Thoracic aorta (tissue), 2 donors: Measurements from ENCODE around the gene CNTN2. TPM values are rescaled to one million over a fixed set of nuclear protein-coding genes. Genes with fewer than 3 reads are reported as not detected.

Experiments
- ATAC-seq: fragments of 150-250 bp; one replicate; pipeline ENCODE4 v1.8.0; 2017; ENCODE audit warnings: low read depth; ENCODE audit not compliant: insufficient number of reproducible peaks, low FRiP score
- DNase-seq: peaks from one replicate; pipeline ENCODE4 v3.0.0-alpha.2; 2020; ENCODE audit warnings: low spot score
- H3K27ac ChIP-seq, 2 donors: fragments of 200-600 bp; sonication (generic); 1 replicate in 1 of 2; 2 replicates in 1 of 2; pipeline ENCODE4 v1.5.1; 2016; ENCODE audit warnings: mild to moderate bottlenecking in 2 of 2, moderate library complexity in 2 of 2
- H3K27me3 ChIP-seq: fragments of 200-600 bp; sonication (generic); replicated peaks from 2 replicates; pipeline ENCODE4 v1.6.0; 2016; ENCODE audit warnings: mild to moderate bottlenecking; ENCODE audit not compliant: insufficient read depth
- H3K36me3 ChIP-seq: fragments of 200-600 bp; sonication (generic); one replicate; pipeline ENCODE4 v1.5.1; 2016
- H3K4me1 ChIP-seq, 2 donors: fragments of 200-600 bp; sonication (generic); 1 replicate in 1 of 2; 2 replicates in 1 of 2; pipeline versions ENCODE4 v1.5.1 to v1.6.0; 2016; ENCODE audit warnings: low read depth in 2 of 2, mild to moderate bottlenecking in 1 of 2; ENCODE audit not compliant: control insufficient read depth in 1 of 2
- H3K4me3 ChIP-seq: fragments of 200-600 bp; sonication (generic); 2 replicates; pipeline ENCODE4 v1.5.1; 2016; ENCODE audit warnings: mild to moderate bottlenecking
- H3K9me3 ChIP-seq: fragments of 200-600 bp; sonication (generic); 2 replicates; pipeline ENCODE4 v1.5.1; 2016
- total RNA-seq, 2 donors: library from RNA; depleted of rRNA; stranded (reverse); fragments of >200 nt; gene quantifications; one replicate each; pipeline versions ENCODE4 v1.1.0 to v1.2.3, GENCODE V29; 2016
- TF ChIP-seq, protein P1 (sequence below): fragments of 200-600 bp; sonication (generic); IDR thresholded peaks from one replicate; pipeline ENCODE4 v1.5.1; 2019; ENCODE audit warnings: antibody characterized with exemption

Gene CNTN2
- total RNA-seq, 2 donors from 2014 or later: 0.68 to 1.4 TPM

DNA sequence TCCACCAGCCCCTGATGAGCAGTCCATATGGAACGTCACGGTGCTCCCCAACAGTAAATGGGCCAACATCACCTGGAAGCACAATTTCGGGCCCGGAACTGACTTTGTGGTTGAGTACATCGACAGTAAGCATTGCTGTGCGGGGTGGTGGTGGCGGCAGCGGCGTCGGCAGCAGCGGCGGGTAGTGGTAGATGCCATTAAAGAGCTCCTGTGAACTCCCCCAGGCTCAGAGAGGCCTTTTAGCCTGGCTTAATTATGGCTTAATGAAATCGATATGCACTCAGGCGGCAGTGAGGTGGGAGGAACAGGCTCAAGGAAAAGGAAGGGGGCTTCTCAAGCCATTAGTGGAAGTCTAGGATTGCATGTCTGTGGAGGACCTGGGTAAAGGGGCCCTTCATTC, 41.9 kb upstream of the CNTN2 start:
- Histone ChIP-seq H3K27ac (no peak overlapping the region), H3K4me3 (no peak overlapping the region), H3K36me3 (no peaks in the 10 kb centered on the region), H3K27me3 (no peaks in the 10 kb centered on the region), H3K9me3 (no peaks in the 10 kb centered on the region), H3K4me1 (no peaks in the 10 kb centered on the region)
- ATAC-seq: no peak
- DNase-seq: no peak
- TF ChIP-seq, protein P1, sequence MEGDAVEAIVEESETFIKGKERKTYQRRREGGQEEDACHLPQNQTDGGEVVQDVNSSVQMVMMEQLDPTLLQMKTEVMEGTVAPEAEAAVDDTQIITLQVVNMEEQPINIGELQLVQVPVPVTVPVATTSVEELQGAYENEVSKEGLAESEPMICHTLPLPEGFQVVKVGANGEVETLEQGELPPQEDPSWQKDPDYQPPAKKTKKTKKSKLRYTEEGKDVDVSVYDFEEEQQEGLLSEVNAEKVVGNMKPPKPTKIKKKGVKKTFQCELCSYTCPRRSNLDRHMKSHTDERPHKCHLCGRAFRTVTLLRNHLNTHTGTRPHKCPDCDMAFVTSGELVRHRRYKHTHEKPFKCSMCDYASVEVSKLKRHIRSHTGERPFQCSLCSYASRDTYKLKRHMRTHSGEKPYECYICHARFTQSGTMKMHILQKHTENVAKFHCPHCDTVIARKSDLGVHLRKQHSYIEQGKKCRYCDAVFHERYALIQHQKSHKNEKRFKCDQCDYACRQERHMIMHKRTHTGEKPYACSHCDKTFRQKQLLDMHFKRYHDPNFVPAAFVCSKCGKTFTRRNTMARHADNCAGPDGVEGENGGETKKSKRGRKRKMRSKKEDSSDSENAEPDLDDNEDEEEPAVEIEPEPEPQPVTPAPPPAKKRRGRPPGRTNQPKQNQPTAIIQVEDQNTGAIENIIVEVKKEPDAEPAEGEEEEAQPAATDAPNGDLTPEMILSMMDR: no peak

DNA sequence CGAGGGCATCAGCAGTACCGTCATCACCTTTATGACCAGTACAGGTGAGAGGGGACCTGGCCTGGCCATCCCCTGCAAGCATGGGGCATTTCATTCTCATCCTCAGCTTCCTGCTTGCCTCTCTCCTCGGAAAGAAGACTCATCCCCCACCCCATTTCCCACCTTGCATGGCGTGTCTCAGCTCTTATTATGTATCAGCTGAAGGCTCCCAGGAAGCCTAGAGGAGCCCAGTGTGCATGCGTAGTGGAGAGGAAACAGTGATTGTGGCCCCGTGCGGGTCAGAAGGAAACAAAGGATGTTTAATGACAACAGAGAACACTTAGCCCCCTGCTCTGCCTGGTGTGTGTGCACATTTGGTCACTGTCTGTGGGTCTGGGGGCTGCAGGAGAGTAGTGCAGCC, 40.3 kb upstream of the CNTN2 start:
- Histone ChIP-seq H3K27me3 (no peaks in the 10 kb centered on the region), H3K4me3 (no peak overlapping the region), H3K9me3 (no peaks in the 10 kb centered on the region), H3K36me3 (no peaks in the 10 kb centered on the region), H3K4me1 (no peaks in the 10 kb centered on the region), H3K27ac (no peak overlapping the region)
- no peak for ATAC-seq
- no peak for DNase-seq
- TF ChIP-seq, protein P1: no peak

DNA sequence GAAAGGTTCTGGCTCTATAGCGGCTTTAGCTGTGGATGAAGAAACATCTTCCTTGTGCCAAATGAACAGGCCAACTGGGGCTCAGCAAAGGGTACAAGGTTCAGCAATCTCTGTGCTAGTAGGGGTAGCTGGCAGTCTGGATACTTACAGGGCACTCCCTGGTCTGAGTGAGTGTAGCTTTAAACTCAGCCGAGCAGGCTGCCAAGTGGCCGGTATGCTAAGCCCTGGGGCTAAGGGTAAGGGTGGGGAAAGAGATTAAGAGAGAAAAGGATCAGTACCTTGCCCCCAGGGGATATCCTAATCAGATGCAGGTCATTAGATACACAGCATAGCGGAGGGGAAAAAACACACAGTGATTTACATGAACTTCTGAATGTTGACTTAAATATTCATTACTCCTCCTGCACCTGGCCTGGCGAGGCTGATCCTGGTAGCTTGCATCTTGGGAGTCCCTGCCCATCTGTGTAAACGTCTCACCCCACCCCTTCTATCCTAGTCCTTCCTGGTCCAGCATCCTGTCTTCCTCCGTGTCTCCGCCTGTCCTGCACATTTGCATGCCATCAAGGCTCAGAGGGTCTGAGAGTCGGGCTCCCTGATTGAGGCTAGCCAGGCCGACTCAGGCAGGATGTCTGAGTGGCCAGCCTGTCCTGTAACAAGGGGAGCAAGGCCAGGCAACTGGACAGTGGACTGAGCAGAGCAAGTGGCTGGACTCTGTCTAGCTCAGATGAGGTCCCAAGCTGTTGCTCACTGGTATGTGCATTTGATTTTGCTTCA, 39.5 kb upstream of the CNTN2 start:
- TF ChIP-seq, protein P1: no peak
- no peak overlapping the region for H3K27ac ChIP-seq
- DNase-seq: no peak
- no peaks in the 10 kb centered on the region for H3K9me3 ChIP-seq
- H3K27me3 ChIP-seq: no peaks in the 10 kb centered on the region
- H3K4me1 ChIP-seq: no peaks in the 10 kb centered on the region
- no peak for ATAC-seq
- no peak overlapping the region for H3K4me3 ChIP-seq
- H3K36me3 ChIP-seq: no peaks in the 10 kb centered on the region

DNA sequence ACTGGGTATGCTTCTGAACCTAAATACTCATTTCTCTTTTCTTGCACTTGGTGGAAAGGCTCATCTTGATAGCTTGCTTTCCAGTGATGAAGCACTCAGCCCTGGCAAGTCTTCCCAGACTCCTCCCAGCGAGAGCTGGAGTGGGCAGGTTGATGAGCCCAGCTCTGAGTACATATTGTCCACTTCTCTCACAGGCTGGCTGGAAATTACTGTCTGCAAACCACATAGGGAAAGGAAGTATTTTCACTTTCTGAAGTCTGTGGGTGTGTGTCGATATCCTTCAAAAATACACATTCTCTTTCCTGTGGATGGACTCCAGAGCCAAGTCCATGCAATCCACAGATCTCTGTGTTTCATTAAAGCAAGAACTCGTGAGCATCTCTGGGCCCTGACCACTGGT, 38.7 kb upstream of the CNTN2 start:
- Histone ChIP-seq H3K4me1 (no peaks in the 10 kb centered on the region), H3K27me3 (no peaks in the 10 kb centered on the region), H3K9me3 (no peaks in the 10 kb centered on the region), H3K27ac (no peak overlapping the region), H3K4me3 (no peak overlapping the region), H3K36me3 (no peaks in the 10 kb centered on the region)
- ATAC-seq (no peak), DNase-seq (no peak)
- TF ChIP-seq, protein P1: no peak

DNA sequence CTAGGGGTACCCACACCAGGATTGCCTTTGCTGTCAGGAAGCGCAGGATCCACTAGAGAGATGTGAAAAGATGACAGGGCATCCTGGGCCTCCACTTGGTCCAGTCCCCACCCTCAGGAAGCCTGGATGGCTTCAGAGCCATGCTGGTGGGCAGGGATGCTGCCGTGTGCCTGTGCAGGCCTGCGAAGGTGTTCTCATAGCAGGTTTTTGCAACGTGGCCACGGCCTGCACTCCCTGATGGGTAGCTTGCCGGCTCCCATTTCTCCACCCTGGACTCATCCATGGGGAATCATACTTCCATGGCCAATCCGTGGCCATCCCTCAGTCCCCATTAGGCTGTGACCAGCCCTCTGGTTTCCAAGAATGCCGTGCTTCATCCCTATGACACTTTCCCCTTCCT, 34.1 kb upstream of the CNTN2 start:
- Histone ChIP-seq H3K9me3 (no peaks in the 10 kb centered on the region), H3K27me3 (no peaks in the 10 kb centered on the region), H3K27ac (no peak overlapping the region), H3K4me3 (no peak overlapping the region), H3K36me3 (no peaks in the 10 kb centered on the region), H3K4me1 (no peaks in the 10 kb centered on the region)
- ATAC-seq: no peak
- TF ChIP-seq, protein P1: no peak
- no peak for DNase-seq
